HG03039 (cell line): Measurements from ENCODE around the gene APC.

Source experiments
- ATAC-seq: cut with Tn5 transposase; IDR thresholded peaks from one replicate; pipeline ENCODE4 v1.9.1; 2021; ENCODE audit warnings: mild to moderate bottlenecking, moderate library complexity; ENCODE audit not compliant: unreplicated experiment

The APC gene

DNA sequence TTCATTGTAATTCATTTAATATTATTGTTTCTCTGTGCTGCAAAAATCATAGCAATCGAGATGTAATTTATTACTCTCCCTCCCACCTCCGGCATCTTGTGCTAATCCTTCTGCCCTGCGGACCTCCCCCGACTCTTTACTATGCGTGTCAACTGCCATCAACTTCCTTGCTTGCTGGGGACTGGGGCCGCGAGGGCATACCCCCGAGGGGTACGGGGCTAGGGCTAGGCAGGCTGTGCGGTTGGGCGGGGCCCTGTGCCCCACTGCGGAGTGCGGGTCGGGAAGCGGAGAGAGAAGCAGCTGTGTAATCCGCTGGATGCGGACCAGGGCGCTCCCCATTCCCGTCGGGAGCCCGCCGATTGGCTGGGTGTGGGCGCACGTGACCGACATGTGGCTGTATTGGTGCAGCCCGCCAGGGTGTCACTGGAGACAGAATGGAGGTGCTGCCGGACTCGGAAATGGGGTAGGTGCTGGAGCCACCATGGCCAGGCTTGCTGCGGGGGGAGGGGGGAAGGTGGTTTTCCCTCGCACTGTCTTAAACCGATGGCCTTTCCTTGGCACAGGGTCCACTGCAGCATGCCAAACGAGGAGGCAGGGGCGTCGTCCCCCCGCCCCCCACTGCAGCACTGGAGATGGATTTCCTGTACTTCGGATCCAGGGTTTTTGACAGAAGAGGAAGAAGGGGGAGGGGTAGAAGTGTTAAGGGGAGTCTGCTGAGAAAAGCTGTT lies at the start of gene APC:
Gene APC (plus strand): TSS at position 423 of the 728 bp plus-strand sequence. CDS start 17,006 bp downstream, outside the sequence.
- peak; percentile 100 for ATAC-seq

DNA sequence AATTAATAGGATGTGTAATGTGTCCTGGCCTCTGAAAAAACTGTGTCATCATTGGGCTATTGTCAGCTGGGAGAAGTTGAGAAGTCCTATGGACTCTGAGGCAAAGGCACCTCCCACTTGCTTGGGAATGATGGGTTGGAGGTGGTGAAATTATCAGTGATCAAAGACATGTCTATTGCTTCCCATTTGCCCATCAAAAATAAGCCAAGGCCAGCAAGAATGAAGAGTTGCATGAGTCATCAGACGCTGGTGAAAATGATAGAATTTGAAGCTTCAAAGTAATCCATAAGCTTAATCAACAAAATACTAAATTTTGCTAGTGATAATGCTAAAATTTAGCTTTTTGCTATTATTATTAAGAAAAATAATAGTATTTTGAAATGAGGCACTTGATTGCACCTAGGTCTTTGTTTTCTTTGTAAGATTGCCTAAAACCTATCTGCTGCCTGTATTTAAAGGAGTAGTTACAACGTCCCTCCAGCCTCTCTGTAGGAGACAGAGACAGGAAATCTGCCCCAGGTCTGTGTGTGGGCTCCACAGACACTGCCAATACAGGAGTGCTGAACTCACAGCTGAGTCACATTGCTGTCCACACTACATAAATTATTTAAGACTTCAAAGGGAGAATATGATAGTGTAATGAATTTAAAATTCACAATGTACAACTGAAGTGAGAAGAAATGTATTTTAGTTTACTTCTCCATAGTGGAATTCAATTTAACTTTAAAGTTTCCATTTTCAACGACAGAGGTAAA lies 48.4 kb upstream of the APC start:
- no peak for ATAC-seq

DNA sequence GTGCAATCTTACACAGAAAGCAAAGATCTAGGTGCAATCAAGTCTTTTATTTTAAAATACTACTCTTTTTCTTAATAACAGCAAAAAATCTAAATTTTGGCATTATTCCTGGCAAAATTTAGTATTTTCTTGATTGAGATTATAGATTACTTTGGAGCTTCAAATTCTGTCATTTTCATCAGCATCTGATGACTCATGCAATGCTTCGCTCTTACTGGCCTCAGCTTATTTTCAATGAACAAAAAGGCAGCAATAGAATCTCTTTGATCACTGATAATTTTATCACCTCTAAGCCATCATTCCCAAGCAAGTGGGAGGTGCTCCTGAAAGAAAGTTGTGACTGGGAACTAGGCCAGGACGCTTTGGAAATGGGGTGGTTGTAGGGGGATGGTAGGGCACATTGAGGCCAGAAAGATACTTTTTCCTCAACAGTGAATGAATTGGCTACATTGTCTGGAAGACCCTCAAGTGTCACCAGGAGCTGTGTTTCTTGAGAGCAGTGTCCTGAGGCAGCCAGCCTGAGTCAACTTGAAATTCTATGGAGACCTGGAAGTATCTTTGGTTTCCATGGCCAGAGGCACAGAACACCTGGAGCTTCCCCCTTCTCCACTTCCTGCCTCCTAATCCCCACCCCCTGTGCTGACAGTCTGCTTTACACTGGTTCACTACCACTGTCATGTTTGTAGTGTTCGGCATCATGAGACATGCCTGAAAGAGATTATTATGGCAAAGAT lies 46.9 kb upstream of the APC start:
- ATAC-seq = no peak

DNA sequence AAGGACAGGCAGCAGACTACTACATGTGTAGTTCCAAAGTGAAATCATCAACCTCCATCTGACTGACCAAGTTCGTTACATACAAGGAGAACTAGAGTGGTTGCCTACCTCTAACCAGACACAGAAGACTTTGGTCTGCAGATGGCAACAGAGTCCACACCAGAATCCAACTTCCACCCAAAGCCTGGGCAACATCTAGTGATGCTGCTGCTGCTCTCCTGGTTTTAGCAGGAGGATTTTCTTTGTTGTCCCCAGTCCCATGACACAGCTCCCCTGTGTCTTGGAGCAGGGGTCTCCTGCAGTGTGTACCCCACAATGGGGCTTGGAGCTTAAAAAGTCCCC lies 46.4 kb upstream of the APC start:
- ATAC-seq = no peak

DNA sequence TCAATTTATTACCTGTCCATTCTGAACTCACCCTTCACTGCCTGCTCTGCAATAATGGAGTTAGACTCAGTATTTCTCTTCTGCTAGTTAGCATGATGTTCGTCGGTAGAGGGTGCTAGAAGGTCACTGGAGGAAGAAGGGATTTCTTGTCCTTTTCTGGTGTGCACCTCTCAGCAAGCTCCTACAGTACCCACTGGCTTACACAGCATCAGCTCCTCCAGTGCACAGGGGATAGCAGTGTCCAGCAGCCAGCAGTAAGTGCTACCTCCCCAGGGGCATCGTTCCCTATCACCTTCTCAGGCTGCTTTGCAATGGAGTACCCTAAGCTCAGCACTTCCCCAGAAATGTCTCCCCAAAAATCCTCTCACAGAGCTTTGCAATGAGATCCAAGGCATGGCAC lies 45.9 kb upstream of the APC start:
- ATAC-seq = no peak

DNA sequence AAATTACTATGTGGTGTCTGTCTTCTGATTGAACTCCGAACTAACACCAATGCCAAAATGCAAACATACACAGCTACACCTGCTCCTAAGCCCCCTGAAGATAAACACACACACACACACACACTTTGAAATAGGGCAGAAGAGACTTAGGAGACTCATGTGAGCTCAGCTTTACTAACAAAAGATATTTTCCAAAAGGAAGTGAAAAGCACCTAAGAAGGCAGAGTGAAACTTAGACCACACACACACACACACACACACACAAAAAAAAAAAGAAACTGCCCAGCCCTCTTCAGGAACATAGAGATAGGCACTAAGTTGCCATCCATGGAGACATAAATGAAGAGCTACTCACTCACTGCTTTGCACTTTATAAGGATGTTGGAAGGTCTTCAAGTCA lies 45.2 kb upstream of the APC start:
- ATAC-seq = no peak

- ATAC-seq = no peak
These were observed 44.4 kb upstream of the APC start for GRCh38 chr5:112693301-112693700.

DNA sequence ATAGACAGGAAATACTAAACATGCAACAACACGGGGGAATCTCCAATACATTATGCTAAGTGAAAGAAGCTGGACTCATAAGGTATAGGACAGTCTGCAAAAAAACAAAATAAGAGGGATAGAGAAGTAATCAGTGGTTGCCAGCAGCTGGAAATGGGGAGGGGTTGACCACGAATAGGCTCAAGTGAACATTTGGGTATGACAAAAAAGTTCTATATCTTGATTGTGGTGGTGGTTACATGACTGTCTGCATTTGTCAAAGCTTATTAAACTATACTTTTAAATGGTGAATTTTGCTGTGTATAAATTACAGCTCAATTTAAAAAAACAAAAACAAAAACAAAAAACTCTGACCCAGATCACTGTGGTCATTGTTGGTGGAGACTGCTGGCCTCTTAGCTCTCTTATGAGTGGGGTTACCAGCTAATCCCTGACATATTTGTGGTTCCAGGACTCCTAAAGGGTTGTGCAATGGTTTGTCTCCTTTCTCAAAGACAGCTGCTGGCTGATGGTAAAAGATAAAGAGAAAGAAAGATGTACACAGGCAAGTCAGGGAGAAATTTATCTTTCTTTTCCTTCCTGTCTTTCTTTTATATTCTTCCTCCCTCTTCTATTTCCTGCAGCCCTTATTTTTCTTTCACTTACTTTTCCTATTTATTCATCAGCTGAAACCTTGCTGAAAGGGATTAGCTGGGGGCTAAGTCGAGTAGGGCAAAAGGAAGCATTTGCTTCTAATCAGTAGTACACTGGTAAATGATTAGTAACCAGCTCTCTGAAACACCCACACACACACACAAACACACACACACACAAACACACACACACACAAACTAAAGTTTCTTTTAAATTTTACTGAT lies 42.6 kb upstream of the APC start:
- no peak for ATAC-seq

DNA sequence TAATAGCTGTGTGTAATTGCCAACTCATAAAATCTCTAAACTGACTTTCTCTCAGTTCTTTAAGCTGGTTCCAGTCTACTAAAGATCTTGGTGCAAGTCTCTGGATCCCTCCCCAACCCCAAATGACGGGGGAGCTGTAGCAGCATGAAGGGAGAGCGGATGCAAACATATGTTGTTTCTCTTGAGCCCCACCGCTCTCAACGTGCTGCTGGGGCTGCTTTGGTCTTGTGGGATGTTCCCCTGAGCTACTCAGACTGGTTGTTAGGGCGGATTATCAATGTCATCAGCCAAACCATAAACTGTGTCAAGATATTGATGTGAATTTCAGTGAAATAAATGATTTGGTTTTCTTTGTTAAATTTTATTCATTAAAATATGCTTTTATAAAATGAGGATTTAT lies 40.9 kb upstream of the APC start:
- no peak for ATAC-seq

DNA sequence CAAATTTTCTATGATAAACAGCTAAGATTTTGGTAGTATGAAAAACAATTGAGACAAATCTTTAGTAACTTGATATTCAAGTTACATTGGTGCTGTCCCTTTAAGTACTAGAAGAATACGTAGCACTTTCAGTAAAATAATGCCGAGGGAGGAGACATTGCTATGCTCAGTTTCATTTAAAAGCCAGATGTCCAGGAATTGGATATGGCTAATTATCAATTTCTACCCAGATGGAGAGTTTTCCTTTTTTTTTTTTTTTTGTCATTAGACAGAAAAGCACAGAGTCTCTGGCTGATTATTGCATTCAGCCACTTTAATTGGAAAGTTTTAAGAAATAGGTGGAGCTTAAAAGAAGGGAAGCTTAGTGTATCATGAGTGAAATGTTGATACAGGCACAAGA lies 40.4 kb upstream of the APC start:
- ATAC-seq = no peak

- no peak for ATAC-seq
These were observed 39.9 kb upstream of the APC start for GRCh38 chr5:112697833-112698232.

DNA sequence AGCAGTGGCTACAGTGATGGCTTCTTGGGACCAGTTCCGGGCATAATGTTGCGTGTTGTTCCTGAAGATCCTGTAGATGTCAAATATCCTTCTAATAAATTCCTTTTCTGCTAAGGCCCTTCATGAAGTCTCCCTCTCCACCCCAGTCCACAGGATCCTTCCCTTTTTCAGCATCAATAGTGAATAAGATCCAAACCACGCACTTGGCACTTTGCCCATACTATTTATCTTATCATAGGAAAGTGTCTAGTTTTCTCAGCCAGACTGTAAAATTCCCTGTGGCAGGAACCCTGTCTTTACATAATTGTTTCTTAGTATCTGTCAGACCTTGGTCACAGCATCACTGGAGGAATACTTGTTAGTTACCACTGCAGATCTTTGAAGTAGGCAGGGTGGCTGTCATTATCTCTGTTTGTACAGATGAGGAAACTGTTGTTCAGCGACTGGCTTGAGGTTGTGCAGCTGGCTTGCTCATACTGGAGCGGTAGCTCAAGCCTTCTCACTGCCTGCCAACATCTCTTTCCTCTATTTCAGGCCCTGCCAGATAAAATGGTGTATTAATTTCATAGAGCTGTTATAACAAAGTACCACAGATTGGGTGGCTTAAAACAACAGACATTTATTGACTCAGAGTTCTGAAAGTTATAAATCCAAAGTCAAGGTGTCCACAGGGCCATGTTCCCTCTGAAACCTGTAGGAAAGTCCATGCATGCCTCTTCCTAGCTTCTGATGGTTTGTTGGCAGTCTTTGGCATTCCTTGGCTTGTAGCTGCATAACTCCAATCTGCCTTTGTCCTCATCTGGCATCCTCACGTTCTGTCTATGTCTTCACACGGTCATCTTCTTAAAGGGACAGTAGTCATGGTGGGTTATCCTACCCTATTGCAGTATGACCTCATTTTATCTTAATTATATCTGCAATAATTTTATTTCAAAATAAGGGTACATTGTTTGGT lies 33.5 kb upstream of the APC start:
- no peak for ATAC-seq

- no peak for ATAC-seq
These were observed 31.2 kb upstream of the APC start for GRCh38 chr5:112706446-112707016.

DNA sequence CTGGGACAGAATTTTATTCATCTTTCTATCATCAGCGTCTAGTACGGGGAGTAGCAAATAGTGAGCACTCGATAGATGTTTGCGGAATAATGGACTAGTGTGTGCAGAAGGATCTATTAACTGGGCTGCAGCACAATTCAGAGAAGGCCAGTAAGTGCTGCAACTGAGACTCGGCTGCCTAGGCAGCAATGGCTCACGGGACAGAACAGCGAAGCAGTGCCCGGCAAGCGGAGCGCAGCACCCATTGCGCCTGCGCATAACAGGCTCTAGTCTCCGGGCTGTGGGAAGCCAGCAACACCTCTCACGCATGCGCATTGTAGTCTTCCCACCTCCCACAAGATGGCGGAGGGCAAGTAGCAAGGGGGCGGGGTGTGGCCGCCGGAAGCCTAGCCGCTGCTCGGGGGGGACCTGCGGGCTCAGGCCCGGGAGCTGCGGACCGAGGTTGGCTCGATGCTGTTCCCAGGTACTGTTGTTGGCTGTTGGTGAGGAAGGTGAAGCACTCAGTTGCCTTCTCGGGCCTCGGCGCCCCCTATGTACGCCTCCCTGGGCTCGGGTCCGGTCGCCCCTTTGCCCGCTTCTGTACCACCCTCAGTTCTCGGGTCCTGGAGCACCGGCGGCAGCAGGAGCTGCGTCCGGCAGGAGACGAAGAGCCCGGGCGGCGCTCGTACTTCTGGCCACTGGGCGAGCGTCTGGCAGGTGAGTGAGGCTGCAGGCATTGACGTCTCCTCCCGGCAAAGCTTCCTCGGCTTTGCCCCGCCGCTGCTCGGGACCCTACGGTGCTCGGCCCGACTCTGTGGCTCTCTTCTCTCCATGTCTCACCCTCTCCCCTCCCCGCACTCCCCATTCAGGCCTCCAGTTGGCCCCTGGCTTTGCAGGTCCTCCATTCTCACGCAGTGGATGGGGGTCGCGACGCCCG lies 30.2 kb upstream of the APC start:
- peak; percentile 95 for ATAC-seq

GRCh38 chr5:112708103-112708622 lies 29.5 kb upstream of the APC start:
- ATAC-seq = no peak

- ATAC-seq = no peak
These were observed 28.3 kb upstream of the APC start for GRCh38 chr5:112709416-112709815.

DNA sequence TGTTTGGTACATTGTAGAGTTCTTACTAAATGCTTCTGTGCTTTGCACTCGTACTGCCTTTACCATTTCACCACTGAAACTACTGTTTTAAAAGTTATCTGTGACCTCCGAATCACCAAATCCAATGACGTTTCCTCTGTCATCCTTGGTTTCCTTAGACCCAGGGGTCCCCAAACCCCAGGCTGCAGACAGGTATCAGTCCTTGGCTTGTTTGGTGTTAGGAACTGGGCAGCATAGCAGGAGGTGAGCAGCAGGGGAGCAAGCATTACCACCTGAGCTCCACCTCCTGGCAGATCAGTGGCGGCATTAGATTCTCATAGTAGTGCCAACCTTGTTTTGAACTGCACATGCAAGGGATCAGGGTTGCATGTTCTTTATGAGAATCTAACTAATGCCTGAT lies 26.8 kb upstream of the APC start:
- ATAC-seq = no peak

GRCh38 chr5:112711436-112711835 lies 26.2 kb upstream of the APC start:
- ATAC-seq = no peak
